Amniotic epithelial cell (primary cell): ENCODE results near the gene CSNK2A1.
A peak's percentile ranks its signal among the peaks of the same experiment; 100 is the strongest.
"Not testable (repeated sequence)": the region's sequence is repeated elsewhere in the genome, so short reads cannot be mapped to it uniquely, and the experiment has no call there.

ENCODE experiments used
- DNase-seq: peaks from one replicate; pipeline ENCODE4 v3.0.0-alpha.2; 2010; ENCODE audit warnings: low read depth

Gene CSNK2A1

GRCh38 chr20:454951-455350, 88.6 kb downstream of the CSNK2A1 start:
- no peak for DNase-seq

GRCh38 chr20:452021-452420, 91.6 kb downstream of the CSNK2A1 start:
- not testable (repeated sequence) for DNase-seq

- no peak for DNase-seq
Observed at GRCh38 chr20:445514-446336, 97.9 kb downstream of the CSNK2A1 start.

GRCh38 chr20:444862-445426, 98.6 kb downstream of the CSNK2A1 start:
- DNase-seq, result no peak

- peak; percentile 58 for DNase-seq
Observed at GRCh38 chr20:444117-444516, 99.5 kb downstream of the CSNK2A1 start.

- DNase-seq, result no peak
Observed at GRCh38 chr20:443223-443775, 100.3 kb downstream of the CSNK2A1 start.

GRCh38 chr20:440636-441035, 103.0 kb downstream of the CSNK2A1 start:
- peak; percentile 83 for DNase-seq

- no peak for DNase-seq
Observed at GRCh38 chr20:440148-440547, 103.4 kb downstream of the CSNK2A1 start.

GRCh38 chr20:438571-439469, 104.8 kb downstream of the CSNK2A1 start:
- no peak for DNase-seq

GRCh38 chr20:437787-438486, 105.7 kb downstream of the CSNK2A1 start:
- DNase-seq, result no peak

- no peak for DNase-seq
Observed at GRCh38 chr20:436476-436875, 107.1 kb downstream of the CSNK2A1 start.

- no peak for DNase-seq
Observed at GRCh38 chr20:435558-435957, 108.0 kb downstream of the CSNK2A1 start.

GRCh38 chr20:434661-435419, 108.8 kb downstream of the CSNK2A1 start:
- no peak for DNase-seq

- no peak for DNase-seq
Observed at GRCh38 chr20:434221-434620, 109.4 kb downstream of the CSNK2A1 start.

GRCh38 chr20:433300-433975, 110.2 kb downstream of the CSNK2A1 start:
- DNase-seq, result no peak

- no peak for DNase-seq
Observed at GRCh38 chr20:432677-433299, 110.8 kb downstream of the CSNK2A1 start.

- no peak for DNase-seq
Observed at GRCh38 chr20:432208-432607, 111.4 kb downstream of the CSNK2A1 start.

- DNase-seq, result peak; percentile 66
Observed at GRCh38 chr20:431012-431904, 112.3 kb downstream of the CSNK2A1 start.
